GM10266 (cell line): ENCODE measurements around the gene RERGL.
"Not testable (repeated sequence)": the region's sequence is repeated elsewhere in the genome, so short reads cannot be mapped to it uniquely, and the experiment has no call there.

Experiments
- DNase-seq: peaks from one replicate; pipeline ENCODE4 v3.0.0; 2012; ENCODE audit errors: extremely low spot score
- CTCF ChIP-seq: IDR thresholded peaks from 2 replicates; pipeline ENCODE4 v1.5.1; 2012; ENCODE audit warnings: mild to moderate bottlenecking, low read depth; ENCODE audit not compliant: control insufficient read depth, insufficient read depth; ENCODE audit errors: missing control alignments

Gene RERGL

GRCh38 chr12:18071336-18071735 is 18.7 kb downstream of the RERGL start:
- no peak for DNase-seq
- no peak for TF ChIP-seq CTCF

- no peak for TF ChIP-seq CTCF
- no peak for DNase-seq
These were observed 21.6 kb downstream of the RERGL start for GRCh38 chr12:18068355-18068754.

- no peak for TF ChIP-seq CTCF
These were observed 23.3 kb downstream of the RERGL start for GRCh38 chr12:18066666-18067065.

GRCh38 chr12:18062867-18063266 is 27.1 kb downstream of the RERGL start:
- DNase-seq, result not testable (repeated sequence)

More at GRCh38 chr12:18066666-18067065, 23.3 kb downstream of the RERGL start:
- no peak for DNase-seq

- DNase-seq, result no peak
- no peak for TF ChIP-seq CTCF
These were observed 32.9 kb downstream of the RERGL start for GRCh38 chr12:18057051-18057450.

- no peak for TF ChIP-seq CTCF
- no peak for DNase-seq
These were observed 34.9 kb downstream of the RERGL start for GRCh38 chr12:18054925-18055619.

- DNase-seq, result no peak
- no peak for TF ChIP-seq CTCF
These were observed 44.5 kb downstream of the RERGL start for GRCh38 chr12:18045446-18045992.

- DNase-seq, result not testable (repeated sequence)
These were observed 49.8 kb downstream of the RERGL start for GRCh38 chr12:18040060-18040742.
